ENCODE data around the gene PSMB7.

Gene PSMB7

DNA sequence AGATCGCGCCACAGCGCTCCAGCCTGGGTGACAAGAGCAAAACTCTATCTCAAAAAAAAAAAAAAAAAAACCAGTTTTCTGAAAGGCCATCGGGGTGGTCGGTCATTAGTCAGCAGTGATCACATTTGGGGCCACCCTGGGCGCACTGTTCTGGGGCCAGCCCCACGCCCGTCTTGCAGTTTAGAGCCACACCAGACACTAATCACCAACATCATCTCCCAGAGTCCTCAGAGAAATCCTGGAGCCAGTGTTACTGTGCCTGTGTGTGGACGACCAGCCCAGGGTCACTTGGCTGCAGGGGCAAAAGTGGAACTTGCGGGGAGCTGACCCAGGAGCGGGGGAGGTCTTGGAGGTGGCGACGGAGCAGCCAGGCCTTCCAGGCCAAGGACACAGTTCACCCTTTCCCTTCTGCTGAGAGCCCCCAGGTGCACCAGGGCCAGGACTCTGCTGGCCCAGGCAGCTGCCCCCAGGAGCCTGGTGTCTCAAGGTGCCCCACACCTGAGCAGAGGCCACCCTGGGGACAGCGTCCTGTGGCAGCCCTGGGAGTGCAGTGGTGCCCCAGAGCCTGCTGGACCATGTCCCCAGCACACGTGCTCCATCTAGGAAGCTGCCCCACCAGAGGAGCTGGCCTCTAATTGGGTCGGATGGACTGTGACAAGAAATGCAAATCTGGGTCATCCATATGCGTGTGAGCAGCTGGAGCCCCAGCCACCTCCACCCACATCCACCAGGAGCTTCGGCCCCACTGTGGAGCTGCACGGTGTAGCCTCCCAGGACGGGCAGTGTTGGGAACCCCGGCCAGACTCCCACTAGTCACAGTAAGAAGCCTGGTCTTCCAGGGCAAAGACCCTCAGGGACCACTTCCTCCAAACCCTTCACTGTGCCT is 106.4 kb downstream of the PSMB7 start:
- Histone ChIP-seq H3K18ac (ENCODE audit: low read length) (peak overlapping the region; percentile 87), H3K27me3 (ENCODE audit: insufficient read depth, low read length) (no peaks in the 10 kb centered on the region), H3K9me3 (ENCODE audit: insufficient read depth, low read depth, low read length) (no peaks in the 10 kb centered on the region), H4K91ac (ENCODE audit: low read depth, low read length) (peak overlapping the region; percentile 82), H3K27ac (ENCODE audit: low read depth, low read length) (peak overlapping the region; percentile 59), H3K79me2 (ENCODE audit: control insufficient read depth, insufficient read depth, low read length, poor library complexity) (peaks cover 8% of the 10 kb centered on the region), H3K4me2 (ENCODE audit: low read length) (no peak overlapping the region), H3K23ac (ENCODE audit: low read length) (no peak overlapping the region), H3K4me3 (ENCODE audit: low read depth, low read length) (no peak overlapping the region), H4K12ac (ENCODE audit: low read depth, low read length) (no peak overlapping the region), H3K79me1 (ENCODE audit: low read length) (peaks cover 34% of the 10 kb centered on the region), H3K4me1 (ENCODE audit: control insufficient read depth in 1 of 2, insufficient read depth in 2 of 2, low read length in 2 of 2) (peaks cover 31 to 42% of the 10 kb centered on the region in 2 experiments), H2AK5ac (ENCODE audit: low read length) (peak overlapping the region; percentile 33), H2BK12ac (ENCODE audit: low read length) (peak overlapping the region; percentile 87), H3K4ac (ENCODE audit: low read depth, low read length) (peak overlapping the region; percentile 81), H3K9ac (ENCODE audit: low read length) (no peak overlapping the region), H3K36me3 (ENCODE audit: control insufficient read depth in 1 of 2, insufficient read depth in 2 of 2, low read length in 2 of 2) (peaks cover 21 to 33% of the 10 kb centered on the region in 2 experiments), H2BK120ac (ENCODE audit: insufficient read depth, low read length, poor library complexity) (peak overlapping the region; percentile 45), H2BK5ac (ENCODE audit: low read depth, low read length, poor library complexity) (peak overlapping the region; percentile 52), H2AFZ (ENCODE audit: insufficient read depth, low read length, poor library complexity) (peak overlapping the region; percentile 26), H3K14ac (ENCODE audit: low read length) (peak overlapping the region; percentile 23), H4K8ac (ENCODE audit: low read depth, low read length) (peak overlapping the region; percentile 75)
- no CpG with 5 or more reads among the region's 21 CpGs for WGBS (ENCODE audit: extremely low coverage, insufficient coverage, insufficient read length)
- DNase-seq = no peak

DNA sequence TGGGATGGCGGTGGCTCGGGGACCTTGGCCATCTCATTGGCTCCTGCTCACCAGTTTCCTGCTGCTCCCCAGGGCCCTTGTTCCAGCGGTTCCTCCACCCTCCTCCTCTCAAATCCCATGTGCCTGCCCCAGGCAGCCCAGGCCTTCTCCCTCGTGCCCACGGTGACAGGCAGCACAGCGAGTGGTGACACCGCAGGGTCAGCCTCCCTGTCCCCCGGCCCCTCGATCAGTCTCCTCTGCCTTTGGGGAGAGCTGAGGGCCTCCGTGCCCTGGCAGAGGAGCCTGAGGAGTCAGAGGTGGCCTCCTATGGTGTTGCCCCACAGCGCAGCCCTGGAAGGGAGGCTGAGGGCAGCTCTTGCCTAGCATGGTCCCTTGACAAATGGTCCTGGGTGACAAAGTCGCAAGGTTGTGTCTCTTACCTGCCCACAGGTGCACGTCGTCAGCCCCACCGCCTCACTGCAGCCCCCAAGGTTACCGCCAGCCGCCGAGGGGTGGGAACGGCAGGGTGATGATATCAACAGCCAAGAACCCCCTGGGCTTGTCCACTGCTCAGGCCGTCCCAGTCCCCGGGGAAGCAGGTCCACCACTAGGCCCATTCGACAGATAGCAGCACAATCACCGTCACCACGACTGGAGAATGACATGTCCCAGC is 107.7 kb downstream of the PSMB7 start:
- no peak overlapping the region for H3K4me2 ChIP-seq (ENCODE audit: low read length)
- no peak overlapping the region for H2AFZ ChIP-seq (ENCODE audit: insufficient read depth, low read length, poor library complexity)
- peaks cover 41 to 53% of the 10 kb centered on the region in 2 experiments for H3K4me1 ChIP-seq (ENCODE audit: control insufficient read depth in 1 of 2, insufficient read depth in 2 of 2, low read length in 2 of 2)
- no peak for DNase-seq
- H3K4ac ChIP-seq (ENCODE audit: low read depth, low read length) = peak overlapping the region; percentile 37
- H3K4me3 ChIP-seq (ENCODE audit: low read depth, low read length) = no peak overlapping the region
- H3K27me3 ChIP-seq (ENCODE audit: insufficient read depth, low read length) = no peaks in the 10 kb centered on the region
- no peak overlapping the region for H4K12ac ChIP-seq (ENCODE audit: low read depth, low read length)
- no peak overlapping the region for H4K8ac ChIP-seq (ENCODE audit: low read depth, low read length)
- H4K91ac ChIP-seq (ENCODE audit: low read depth, low read length) = peak overlapping the region; percentile 71
- H3K27ac ChIP-seq (ENCODE audit: low read depth, low read length) = peak overlapping the region; percentile 4
- no peak overlapping the region for H3K23ac ChIP-seq (ENCODE audit: low read length)
- peak overlapping the region; percentile 71 for H3K18ac ChIP-seq (ENCODE audit: low read length)
- WGBS (ENCODE audit: extremely low coverage, insufficient coverage, insufficient read length) = no CpG with 5 or more reads among the region's 24 CpGs
- H3K9ac ChIP-seq (ENCODE audit: low read length) = no peak overlapping the region
- H3K9me3 ChIP-seq (ENCODE audit: insufficient read depth, low read depth, low read length) = no peaks in the 10 kb centered on the region
- peak overlapping the region; percentile 10 for H2BK120ac ChIP-seq (ENCODE audit: insufficient read depth, low read length, poor library complexity)
- peaks cover 8% of the 10 kb centered on the region for H3K79me2 ChIP-seq (ENCODE audit: control insufficient read depth, insufficient read depth, low read length, poor library complexity)
- H2BK12ac ChIP-seq (ENCODE audit: low read length) = peak overlapping the region; percentile 77
- H3K14ac ChIP-seq (ENCODE audit: low read length) = no peak overlapping the region
- H2AK5ac ChIP-seq (ENCODE audit: low read length) = peak overlapping the region; percentile 89
- peaks cover 42% of the 10 kb centered on the region for H3K79me1 ChIP-seq (ENCODE audit: low read length)
- H3K36me3 ChIP-seq (ENCODE audit: control insufficient read depth in 1 of 2, insufficient read depth in 2 of 2, low read length in 2 of 2) = peaks cover 19 to 28% of the 10 kb centered on the region in 2 experiments
- H2BK5ac ChIP-seq (ENCODE audit: low read depth, low read length, poor library complexity) = no peak overlapping the region

DNA sequence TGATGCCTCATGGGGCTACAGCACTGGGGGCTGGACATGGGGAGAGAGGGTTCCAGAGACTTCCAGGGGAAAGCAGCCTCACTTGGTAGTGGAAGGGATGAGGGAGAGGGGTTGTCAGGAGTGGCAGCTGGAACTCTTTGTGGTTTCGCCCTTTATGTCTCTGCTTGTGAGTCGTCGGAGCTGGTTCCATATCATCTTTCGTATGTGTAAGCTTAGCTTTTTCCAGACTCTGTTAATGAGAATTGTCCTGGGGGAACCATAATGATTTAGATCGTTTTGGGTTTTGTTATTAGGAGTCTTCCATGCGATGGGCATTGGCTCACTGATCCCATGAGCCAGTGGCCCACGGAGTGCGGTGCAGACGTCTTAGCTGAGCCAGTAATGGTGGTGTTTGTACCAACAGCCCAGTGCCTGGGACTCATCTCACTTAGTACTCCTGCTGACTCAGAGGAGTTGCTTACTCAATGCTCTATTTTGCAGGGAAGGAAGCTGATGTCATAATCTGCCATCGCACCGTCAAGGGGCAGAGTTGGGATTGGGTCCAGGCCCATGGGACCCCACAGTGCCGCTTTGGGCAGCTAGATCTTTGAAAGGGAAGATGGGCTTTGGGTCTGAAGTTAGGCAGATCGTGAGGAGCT is 109.0 kb downstream of the PSMB7 start:
- H3K9ac ChIP-seq (ENCODE audit: low read length) = no peak overlapping the region
- peak overlapping the region; percentile 71 for H4K91ac ChIP-seq (ENCODE audit: low read depth, low read length)

DNA sequence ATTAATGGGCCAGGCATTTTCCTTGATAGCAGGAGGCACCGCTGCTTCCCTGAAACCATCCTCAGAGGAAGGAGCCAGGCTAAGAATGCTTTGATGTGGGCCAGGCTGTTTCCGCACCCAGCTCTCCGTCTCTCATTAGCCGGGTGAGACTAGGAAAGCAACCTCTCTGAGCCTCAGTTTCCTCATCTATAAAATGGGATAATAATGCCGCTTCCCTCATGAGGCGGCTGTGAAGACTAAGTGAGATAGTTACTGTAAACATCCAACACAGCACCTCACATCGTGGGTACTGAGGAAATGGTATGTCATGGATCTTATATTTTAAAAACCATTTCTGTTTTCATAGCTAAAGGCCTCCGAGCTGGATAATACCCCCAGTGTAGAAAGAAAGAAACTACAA is 111.0 kb downstream of the PSMB7 start:
- Histone ChIP-seq H2BK120ac (ENCODE audit: insufficient read depth, low read length, poor library complexity) (peak overlapping the region; percentile 52), H3K18ac (ENCODE audit: low read length) (peak overlapping the region; percentile 5), H4K12ac (ENCODE audit: low read depth, low read length) (no peak overlapping the region), H4K8ac (ENCODE audit: low read depth, low read length) (no peak overlapping the region), H4K91ac (ENCODE audit: low read depth, low read length) (peak overlapping the region; percentile 50), H3K14ac (ENCODE audit: low read length) (no peak overlapping the region), H3K4me1 (ENCODE audit: control insufficient read depth in 1 of 2, insufficient read depth in 2 of 2, low read length in 2 of 2) (peaks cover 52 to 64% of the 10 kb centered on the region in 2 experiments), H3K27ac (ENCODE audit: low read depth, low read length) (no peak overlapping the region), H3K23ac (ENCODE audit: low read length) (no peak overlapping the region), H2BK5ac (ENCODE audit: low read depth, low read length, poor library complexity) (no peak overlapping the region), H3K4me3 (ENCODE audit: low read depth, low read length) (no peak overlapping the region), H3K79me2 (ENCODE audit: control insufficient read depth, insufficient read depth, low read length, poor library complexity) (peaks cover 12% of the 10 kb centered on the region), H2AFZ (ENCODE audit: insufficient read depth, low read length, poor library complexity) (no peak overlapping the region), H3K79me1 (ENCODE audit: low read length) (peaks cover 46% of the 10 kb centered on the region), H3K27me3 (ENCODE audit: insufficient read depth, low read length) (no peaks in the 10 kb centered on the region), H3K9ac (ENCODE audit: low read length) (no peak overlapping the region), H3K9me3 (ENCODE audit: insufficient read depth, low read depth, low read length) (no peaks in the 10 kb centered on the region), H2AK5ac (ENCODE audit: low read length) (peak overlapping the region; percentile 57), H3K36me3 (ENCODE audit: control insufficient read depth in 1 of 2, insufficient read depth in 2 of 2, low read length in 2 of 2) (peaks cover 20 to 21% of the 10 kb centered on the region in 2 experiments), H3K4ac (ENCODE audit: low read depth, low read length) (no peak overlapping the region), H3K4me2 (ENCODE audit: low read length) (no peak overlapping the region), H2BK12ac (ENCODE audit: low read length) (peak overlapping the region; percentile 37)
- no peak for DNase-seq
- WGBS (ENCODE audit: extremely low coverage, insufficient coverage, insufficient read length) = no CpG with 5 or more reads among the region's 8 CpGs

More for the DNA sequence above, 109.0 kb downstream of the PSMB7 start:
- H3K4ac ChIP-seq (ENCODE audit: low read depth, low read length) = peak overlapping the region; percentile 6
- H3K9me3 ChIP-seq (ENCODE audit: insufficient read depth, low read depth, low read length) = no peaks in the 10 kb centered on the region
- peak overlapping the region; percentile 56 for H3K14ac ChIP-seq (ENCODE audit: low read length)
- H3K18ac ChIP-seq (ENCODE audit: low read length) = peak overlapping the region; percentile 60
- peak overlapping the region; percentile 17 for H2BK5ac ChIP-seq (ENCODE audit: low read depth, low read length, poor library complexity)
- peaks cover 47 to 58% of the 10 kb centered on the region in 2 experiments for H3K4me1 ChIP-seq (ENCODE audit: control insufficient read depth in 1 of 2, insufficient read depth in 2 of 2, low read length in 2 of 2)
- H2BK12ac ChIP-seq (ENCODE audit: low read length) = peak overlapping the region; percentile 31
- H2AFZ ChIP-seq (ENCODE audit: insufficient read depth, low read length, poor library complexity) = no peak overlapping the region
- peak overlapping the region; percentile 34 for H2BK120ac ChIP-seq (ENCODE audit: insufficient read depth, low read length, poor library complexity)
- peak in 1 of 2 donors; percentile 61 for DNase-seq
- H3K79me2 ChIP-seq (ENCODE audit: control insufficient read depth, insufficient read depth, low read length, poor library complexity) = peaks cover 10% of the 10 kb centered on the region
- H3K79me1 ChIP-seq (ENCODE audit: low read length) = peaks cover 47% of the 10 kb centered on the region
- H3K4me2 ChIP-seq (ENCODE audit: low read length) = no peak overlapping the region
- WGBS (ENCODE audit: extremely low coverage, insufficient coverage, insufficient read length) = no CpG with 5 or more reads among the region's 13 CpGs
- no peak overlapping the region for H4K8ac ChIP-seq (ENCODE audit: low read depth, low read length)
- no peak overlapping the region for H3K23ac ChIP-seq (ENCODE audit: low read length)
- peaks cover 21 to 24% of the 10 kb centered on the region in 2 experiments for H3K36me3 ChIP-seq (ENCODE audit: control insufficient read depth in 1 of 2, insufficient read depth in 2 of 2, low read length in 2 of 2)
- H3K27me3 ChIP-seq (ENCODE audit: insufficient read depth, low read length) = no peaks in the 10 kb centered on the region
- peak overlapping the region; percentile 50 for H2AK5ac ChIP-seq (ENCODE audit: low read length)
- H4K12ac ChIP-seq (ENCODE audit: low read depth, low read length) = no peak overlapping the region
- H3K4me3 ChIP-seq (ENCODE audit: low read depth, low read length) = no peak overlapping the region
- H3K27ac ChIP-seq (ENCODE audit: low read depth, low read length) = no peak overlapping the region
